Kidney capillary endothelial cell (primary cell): Measurements from ENCODE around the gene C1QTNF8.

Source experiments
- DNase-seq: peaks from one replicate; pipeline ENCODE4 v3.0.0-alpha.2; 2018; ENCODE audit warnings: low spot score

C1QTNF8 gene

DNA sequence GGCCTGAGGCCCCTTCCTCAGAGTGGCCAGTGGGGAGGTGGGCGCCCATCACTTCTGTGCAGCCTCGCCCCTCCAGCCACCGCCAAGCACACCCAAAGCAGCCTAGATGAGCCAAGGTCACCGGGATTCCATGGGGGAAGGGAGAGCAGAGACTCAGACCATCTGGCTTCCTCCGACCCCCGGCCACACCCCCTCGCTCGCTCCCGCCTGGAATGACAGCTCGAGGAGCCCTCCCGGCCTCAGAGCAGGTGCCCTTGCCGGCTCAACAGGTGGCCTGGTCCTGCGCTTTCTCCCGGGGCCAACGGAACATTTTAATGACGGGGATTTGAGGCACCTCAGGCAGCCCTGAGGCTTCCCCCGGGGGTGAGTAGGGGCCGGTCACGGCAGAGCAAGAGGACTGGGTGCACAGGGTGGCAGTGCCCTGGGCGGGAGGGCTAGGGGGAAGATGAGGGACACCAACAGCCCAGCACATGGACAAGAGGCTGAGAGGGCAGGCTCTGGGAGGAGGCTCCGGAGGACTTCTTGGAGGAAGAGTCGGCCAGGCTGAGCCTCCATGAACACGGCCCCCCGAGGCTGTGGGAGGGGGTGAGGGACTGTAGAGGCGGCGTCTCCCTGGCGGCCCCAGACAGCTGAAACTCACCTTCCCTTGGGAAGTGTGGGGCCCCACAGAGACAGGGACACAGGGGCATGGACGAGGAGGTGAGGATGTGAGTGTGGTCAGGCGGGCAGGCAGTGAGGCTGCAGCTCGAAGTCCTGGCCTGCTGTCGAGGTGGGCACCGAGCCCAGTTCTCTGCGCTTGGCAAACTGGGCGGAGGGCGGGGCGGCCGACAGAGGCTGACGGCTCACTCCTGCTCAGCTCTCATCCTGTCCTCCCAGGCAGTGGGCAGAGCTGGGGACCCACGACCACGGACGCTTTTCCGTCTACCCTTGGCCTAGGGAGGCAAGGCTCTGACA is 12.5 kb upstream of the C1QTNF8 start:
- no peak for DNase-seq

DNA sequence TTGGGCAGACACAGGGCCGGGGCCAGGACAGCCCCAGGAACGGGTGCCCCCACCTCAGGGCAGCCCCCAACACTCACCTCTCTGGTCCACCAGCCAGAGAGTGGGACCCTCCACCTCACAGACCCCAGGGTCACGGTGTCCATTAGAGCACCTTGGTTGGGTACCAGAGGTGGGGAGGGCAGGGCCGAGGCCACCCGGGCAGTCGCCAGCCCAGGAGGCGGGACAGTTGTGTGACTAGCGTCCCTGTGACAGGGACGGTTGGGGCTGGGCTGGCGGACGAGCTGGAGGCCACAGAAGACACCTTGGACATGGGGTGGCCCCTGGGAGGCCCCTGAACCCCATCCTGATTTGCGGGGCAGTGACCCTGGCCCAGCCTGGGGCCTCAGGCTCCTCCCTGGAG is 11.7 kb upstream of the C1QTNF8 start:
- no peak for DNase-seq

DNA sequence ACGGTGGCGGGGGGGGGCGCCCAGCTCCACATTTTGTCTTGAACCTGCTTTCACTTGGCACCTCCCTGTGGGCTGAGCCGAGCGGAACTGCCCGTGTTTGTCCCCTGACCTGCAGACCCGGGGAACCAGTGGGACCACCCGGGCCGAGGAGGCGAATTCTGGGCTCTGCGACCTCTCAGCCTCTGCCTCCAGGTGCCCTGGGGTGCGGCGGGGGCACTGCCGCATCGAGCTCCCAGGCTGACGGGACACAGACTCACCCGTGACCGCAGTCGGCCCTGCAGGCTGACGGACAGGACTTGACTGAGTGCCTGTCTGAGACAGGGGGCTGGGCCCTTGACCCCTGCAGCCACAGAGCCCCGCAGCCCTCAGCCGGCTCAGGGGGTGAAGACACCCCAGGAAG is 11.1 kb upstream of the C1QTNF8 start:
- DNase-seq: no peak

DNA sequence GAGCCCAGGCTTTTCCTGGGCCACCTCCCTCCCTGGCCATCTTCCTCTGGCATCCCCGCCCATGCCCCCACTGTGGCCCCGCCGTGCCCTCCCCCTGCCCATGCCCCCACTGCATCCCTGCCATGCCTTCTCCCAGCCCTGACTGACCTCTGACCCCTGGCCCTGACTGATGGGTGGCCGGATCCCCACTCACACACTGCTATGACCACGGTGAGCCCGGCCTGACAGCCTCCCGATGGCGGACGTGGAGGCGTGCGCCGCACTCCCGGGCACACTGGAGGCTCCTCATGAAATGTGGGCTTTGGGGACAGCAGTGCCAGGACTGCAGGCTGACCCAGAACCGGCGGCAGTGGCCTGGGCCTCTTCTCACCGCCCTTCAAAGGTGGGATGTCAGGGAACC is 10.6 kb upstream of the C1QTNF8 start:
- DNase-seq: no peak

DNA sequence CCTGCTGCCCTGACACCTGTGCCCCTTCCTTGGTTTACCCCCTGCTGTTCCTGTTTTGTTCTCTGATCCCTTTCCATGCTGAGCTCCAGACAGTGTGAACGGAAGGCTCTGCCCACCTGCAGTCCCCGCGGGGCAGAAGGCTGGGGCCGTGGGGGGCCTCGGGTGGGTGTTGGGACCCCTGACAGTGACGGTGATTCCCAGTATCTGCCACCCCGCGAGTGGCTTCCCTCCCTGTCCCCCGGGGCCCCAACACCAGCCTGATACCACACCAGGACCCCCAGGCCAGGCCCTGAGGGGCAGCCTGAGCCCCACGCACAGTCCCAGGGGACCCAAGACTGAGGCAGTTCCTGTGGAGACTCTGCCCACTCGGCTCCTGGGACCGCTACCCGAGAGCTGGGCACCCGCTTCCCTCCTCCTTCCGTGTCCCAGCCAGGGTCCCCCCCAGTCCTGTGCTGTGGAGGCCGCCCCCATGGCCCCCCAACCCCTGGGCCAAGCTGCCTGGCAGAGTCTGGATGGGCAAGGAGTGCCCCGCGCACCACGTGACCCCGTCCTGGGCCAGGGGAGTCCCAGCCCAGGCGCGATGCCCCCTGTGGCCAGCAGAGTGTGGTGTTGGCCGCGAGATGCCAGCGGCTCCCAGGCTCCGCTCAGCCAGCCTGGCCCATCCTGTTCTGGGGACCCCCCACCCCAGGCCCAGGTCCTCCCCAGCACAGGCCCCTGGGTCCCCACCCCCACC is 10.0 kb upstream of the C1QTNF8 start:
- peak; percentile 49 for DNase-seq

DNA sequence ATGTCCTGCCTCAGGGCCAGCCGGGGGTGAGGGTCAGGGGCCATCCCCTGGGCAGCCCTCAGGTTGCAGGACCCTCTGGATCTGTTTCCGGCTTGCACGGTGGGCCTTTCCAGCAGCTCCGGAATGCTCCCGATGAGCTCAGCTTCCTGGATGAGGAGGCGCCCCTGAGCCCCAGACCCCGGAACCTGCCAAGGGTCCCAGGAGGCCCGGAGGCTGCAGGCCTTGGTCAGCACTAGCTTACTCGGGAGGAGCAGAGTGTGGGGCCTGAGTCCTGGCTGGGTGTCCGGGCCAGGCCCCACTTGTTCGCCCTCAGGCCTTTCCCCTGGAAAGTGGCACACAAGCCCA is 7.6 kb upstream of the C1QTNF8 start:
- no peak for DNase-seq

DNA sequence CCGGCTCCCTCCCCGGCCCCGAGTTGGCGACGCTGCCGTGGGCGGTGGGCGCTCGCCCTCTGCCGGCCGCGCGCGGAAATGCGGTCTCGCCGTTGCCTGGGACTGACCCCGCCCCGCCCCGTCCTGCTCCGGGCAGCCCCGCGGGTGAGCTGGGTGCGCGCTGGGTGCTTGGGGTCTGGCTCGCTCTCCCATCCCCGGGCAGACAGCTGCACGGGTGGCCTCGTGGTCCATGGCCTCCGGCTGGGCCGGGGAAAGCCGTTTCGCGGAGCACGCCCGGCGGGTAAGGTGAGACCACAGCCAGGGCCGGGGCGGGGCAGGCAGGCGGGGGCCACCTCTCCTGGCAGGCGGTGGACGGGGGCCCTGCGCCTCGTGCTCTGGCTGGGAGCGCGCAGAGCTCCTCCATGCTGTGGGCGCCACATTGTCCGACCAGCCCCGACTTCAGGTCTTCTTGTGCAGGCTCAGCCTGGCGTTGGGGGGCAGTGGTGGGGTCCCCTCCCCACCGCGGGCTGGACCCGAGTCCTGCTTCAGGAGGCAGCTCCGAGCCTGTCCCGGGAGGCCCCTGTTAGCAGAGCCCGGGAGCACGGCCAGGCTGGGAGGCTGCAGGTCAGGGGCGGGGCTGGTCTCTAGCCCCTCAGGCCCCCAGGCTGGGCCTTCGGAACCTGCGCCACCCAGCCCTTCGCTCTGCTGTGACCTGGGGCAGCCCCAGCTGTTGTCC is 7.0 kb upstream of the C1QTNF8 start:
- no peak for DNase-seq

DNA sequence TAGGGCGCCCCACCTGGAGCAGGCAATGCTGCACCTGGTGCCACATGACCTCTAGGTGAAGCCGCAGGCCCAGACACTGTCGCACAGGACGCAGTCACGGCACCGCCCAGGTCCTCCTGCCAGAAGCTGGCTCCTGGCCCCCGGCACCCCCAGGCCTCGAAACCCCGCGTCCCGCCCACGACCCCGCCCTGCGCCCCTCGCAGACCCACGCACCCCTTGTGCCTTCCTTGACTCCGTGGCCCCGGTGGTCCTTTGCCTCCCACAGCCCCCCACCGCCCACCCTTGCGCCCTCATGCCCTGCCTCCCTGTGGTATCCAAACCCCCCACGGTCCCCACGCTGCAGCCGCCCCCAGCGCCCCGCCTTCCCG is 6.3 kb upstream of the C1QTNF8 start:
- DNase-seq: no peak

DNA sequence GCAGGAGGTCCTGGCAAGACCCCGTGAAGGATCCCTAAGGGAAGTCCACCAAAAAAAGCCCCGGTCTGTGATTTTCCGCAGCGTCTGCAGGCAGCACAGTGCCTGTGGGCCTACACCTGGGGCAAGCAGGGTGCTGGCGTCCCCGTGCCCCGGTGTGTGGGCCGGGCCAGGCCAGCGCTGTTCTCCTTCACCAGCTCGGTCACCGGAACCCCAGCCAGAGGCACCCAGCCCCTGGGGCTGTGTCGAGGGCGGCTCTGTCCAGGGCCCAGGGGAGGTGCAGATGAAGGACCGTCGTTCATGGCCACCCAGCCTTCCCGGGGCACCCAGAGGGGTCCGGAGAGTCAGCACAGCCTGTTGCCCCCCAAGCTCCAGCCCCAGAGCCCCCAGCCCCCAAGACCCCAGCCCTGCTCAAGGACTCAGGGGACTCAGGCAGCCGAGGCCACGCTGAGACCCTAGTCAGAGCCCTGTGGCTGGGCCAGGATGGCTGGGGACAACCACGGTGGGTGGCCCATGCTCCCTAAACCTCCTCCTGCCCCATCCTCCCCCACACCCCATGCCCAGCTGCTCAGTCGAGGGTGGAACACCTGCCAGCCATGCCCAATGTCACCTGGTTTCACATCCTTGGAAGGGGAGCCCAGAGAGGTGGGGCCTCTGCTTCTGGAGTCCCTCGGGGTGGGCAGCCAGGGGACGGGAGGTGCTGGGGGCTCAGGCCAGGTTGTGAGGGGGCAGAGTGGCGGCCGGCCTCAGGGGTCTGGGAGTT is 5.7 kb upstream of the C1QTNF8 start:
- no peak for DNase-seq

DNA sequence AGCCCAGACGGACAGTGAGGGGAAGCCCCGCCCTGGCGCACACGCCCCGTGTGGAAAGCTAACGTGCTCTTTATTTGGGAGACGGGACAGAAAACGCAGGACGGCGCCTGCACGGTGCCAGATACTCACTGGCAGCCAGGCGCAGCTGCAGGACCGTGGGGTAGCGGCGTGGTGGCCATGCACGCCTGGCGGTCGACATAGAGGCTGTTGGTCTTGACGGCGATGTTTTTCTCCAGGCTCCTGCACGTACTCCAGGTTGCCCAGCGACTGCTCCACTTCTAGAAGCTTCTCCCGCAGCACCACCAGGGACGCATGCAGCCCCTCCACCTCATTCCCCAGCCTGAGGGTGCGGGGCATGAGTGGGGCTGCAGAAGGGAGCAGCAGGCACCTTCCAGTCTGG is 5.1 kb upstream of the C1QTNF8 start:
- no peak for DNase-seq

DNA sequence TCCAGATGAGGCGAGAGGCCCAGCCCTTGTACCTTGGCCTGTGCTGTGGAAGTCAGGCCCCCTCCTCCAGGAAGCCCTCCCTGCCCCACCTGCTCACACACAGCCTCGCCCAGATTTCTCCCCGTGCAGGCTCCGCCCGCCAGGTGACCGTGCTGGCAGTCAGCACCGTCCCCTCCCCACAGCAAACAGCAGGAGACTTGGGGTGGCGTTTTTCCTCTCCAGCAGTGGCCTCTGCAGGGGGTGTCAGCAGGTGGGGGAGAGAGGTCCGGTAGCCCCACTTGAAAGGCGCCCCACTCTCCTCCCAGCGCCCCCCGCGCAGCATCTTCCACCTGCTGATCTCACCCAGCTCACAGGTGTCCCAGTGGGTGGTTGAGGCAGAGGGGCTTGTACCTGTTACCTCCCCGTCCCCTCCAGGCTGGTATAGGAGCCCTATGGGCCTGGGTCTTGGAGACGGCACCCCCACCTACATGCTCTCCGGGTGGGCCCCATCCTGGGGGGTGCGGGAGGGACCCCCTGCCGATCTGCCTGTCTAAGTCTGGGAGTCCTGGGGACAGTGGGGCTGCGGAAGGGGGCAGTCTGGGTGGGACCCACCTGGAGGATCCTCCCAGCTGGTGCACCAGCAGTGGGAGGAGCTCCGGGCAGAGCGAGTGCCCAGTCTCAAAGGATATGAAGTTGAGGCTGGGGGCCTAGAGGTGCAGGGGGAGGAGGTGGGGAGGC is 4.2 kb upstream of the C1QTNF8 start:
- DNase-seq: no peak

DNA sequence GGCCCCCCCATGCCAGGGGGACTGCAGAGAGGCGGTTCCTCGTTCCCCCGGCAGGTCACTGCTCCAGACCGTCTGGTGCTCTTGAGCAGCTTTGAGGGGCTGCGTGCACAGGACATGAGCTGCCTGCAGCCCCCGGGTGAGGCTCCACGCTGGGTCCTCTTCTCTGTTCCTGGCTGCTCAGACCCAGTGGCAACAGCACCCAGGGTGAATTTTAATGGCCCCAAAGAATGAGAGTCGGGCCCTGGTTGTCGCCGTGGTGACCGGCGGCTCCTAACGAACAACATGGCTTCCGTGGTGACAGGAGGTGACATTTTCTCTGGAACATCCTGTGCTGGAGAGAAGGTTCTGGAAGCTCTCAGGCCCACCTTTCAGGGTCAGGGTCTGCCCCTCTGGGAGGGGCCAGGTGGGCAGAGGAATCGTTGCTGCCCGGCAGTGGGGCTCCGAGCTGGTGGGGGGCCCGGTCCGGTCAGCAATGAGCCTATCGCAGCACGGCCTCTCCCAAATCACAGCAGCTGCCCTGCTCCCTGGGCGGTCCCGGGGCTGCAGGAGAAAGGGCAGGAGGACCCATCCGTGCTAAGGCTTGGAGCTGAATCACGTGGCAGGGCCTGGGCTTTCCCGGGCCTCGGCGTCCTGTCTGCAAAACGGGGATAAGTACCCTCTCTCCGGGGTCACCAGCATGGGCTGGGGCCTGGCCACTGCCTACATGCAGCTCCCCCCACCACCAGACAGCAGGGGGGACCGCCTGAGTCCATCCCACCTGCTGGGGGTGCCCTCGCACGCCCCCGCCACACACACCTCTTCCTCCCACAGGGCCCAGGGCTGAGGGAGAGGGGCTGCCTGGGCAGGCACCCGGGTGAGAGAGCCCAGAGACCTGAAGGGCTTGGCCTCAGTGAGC is 3.4 kb upstream of the C1QTNF8 start:
- no peak for DNase-seq

DNA sequence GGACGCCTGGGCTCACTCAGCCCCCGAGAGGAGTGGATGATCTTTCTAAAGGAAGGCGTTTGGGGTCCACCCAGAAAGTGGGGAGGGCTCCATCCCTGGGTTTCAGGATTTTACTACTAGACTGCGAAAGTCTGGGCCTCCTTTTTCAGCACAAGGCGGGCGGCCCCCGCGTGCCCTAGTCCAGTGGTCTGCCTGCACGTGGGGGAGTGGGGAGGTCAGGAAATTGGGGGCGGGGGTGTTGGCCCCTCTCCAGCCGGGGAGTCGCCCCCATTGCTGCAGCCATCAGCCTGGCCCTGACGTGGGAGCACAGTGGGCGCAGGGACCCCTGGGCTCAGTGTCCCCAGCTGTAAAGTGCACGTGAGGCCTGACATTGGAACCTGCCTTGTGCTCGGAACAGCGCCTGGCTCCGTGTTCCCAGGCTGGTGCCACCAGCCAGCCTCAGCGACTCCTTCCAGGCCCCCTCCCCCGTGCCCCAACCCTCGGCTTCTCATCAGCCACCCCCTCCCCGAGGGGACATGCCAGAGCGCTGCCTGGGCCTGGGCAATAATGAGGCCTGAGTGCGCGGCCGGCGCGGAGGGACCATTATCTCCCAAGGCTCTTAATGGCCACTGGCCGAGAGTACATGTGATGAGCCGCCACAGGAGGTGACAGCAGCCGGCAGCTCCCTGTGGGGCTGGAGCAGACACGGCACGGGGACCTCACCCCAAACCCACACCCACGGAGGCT is 2.4 kb upstream of the C1QTNF8 start:
- DNase-seq: no peak

DNA sequence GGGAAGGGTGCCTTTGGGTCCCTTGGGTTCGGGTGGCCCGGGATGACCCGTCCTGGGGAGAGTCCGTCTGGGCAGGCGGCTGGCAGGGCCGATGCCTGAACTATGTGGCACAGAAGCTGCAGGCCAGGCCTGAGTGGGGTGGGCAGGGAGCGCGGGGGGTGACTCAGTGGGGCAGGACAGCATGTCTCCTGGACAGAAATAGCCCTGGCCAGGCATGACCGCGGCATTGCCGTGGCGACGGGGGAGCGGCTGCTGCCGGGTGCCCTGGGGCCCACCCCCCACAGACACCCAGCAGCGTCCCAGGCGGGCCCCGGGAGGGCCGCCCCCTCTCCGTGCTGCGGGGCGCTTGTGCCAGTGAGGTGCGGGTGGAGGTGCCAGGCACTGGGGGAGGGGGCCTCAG is 1.8 kb upstream of the C1QTNF8 start:
- DNase-seq: no peak

DNA sequence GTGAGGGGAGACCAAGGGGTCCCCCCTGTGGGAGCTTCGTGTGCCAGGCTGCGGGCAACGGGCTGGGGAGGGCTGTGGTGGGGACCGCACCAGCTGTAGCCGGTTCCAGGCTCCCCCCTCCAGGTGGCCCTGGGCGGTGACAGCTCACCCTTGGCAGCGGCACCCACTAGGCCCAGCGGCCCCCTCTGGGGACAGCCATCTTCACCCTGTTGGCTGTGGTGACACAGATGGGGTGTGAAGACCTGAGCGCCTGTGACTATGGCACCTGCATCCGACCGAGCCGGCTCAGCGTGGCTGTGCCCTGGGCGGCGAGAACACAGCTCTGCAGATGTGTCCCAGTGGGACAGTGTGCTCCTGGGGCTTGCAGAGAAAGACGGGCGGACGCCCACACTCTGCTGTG is 1.1 kb upstream of the C1QTNF8 start:
- no peak for DNase-seq

DNA sequence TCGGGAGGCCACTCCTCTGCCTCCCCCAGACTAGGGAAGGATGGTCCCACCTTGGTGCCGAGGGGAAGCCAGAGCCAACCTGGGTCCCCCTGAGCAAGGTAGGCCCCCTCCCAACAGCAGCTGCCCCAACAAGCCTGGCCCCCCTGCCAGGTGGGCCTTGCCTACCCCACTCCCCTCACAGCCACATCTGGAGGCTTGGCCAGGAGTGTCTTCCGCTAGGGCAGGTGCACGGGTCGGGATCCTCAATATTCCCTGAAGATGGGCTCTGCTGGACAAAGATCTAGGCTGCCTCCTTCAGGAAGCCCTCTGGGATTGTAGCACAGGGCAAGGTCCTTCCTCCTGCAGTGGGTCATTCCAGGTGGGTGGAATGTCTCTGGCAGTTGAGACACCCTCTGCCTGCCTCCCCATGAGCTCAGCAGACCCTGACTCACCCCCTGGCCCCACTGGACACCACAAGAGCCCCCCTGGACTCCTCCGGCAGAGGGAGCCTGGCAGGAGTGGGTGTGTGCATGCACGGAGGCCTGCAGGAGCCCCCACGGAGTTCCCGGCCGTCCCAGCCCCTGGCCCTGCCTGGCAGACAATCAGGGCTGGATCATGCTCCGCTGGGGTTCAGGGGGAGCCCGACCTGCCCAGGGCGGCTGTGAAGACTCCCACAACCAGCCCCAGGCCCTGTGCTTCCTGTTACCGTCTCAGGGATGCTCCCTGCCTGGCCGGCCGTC is 435 bp downstream of the C1QTNF8 start:
- DNase-seq: no peak

DNA sequence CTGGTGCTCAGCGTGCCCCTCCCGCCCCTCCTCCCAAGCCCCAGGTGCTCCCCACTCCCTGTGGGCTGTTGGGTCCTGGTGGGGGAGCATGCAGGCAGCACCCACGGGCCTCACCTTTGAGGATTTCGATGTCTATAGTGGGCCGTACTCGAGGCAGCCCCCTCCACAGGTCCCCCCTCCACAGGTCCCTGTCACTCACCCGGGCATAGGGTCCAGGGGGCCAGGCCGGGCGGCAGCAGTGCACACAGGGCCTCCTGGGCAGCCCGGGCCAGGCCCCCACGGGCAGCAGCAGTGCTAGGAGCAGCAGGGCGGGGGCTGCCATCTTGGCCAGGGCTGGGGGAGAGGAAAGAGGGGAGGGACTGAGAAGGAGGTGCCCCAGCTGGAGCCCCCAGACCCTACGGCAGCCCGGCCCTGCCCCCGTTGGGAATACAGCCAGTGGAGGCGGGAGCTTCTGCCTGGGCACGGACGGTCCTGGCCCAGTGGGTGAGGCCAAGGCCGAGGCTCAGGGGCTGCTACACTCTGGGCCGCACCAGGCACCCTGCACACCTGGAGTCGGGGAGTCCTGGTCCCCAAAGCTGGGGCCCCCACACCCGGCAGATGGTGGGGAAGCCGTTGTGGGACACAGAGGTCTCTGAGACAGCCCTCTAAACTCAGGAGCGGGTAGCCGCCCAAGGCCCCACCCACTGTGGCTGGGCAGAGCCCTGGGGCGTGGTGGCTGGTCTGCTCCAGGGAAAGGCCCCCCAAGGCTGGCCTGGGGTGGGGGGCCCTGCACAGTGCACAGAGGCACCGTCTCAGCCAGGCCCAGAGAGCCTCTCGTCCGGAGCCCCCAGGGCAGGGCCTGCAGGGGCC is 1.2 kb downstream of the C1QTNF8 start:
- no peak for DNase-seq

DNA sequence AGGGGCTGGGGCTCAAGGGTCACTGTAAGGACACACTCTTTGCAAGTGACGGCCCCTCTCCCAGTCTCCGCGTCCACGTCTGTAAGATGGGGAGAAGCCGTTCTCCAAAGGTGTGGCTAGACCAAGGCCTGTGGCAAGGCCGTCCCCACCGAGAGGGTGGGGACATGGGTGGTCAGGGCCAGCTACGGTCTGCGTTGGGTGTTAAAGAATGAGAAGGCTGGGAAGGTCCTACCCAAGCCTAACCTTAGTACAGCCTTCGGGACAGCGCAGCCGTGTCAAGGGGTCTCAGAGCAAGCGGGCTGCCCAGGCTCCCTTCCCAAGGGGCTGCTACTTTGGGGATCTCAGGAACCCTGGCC is 1.9 kb downstream of the C1QTNF8 start:
- no peak for DNase-seq
